ENCODE data around the gene PHAF1. TPM values are rescaled to one million over a fixed set of nuclear protein-coding genes. Genes with fewer than 3 reads are reported as not detected.

The PHAF1 gene
- total RNA-seq, result 9.8 and 13.7 TPM in 2 replicates

GRCh38 chr16:67109407-67110135 lies at the start of gene PHAF1:
TSS of gene PHAF1 (plus strand) at chr16:67109941. CDS start at chr16:67110176, 235 bp downstream.

DNA sequence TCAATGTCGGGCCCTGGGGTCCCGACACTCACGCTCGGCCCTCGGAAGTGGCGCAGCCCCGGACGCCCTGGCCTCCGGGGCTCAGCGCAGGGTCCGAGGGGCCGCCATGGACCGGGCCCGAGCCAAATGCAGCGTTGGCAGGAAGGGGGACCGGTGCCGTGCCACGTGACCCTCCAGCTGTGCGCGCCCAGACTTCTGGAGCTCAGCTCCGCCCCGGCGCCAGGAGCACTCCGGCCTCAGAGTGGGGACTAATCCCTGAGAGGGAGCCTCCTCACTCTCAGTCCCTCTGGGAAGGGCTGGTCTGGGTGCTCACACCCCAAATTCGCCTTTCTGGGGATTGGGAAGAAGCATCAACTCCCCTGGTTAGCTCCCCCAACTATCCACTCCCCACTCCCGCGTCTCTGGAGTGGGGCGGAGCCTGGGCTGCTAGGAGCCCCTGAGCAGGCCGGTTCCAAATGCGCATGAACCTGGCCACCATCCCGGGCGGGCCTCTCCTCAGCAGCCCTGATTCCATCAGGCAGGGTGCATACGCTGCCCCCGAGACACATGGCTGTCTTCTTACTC lies 41.2 kb downstream of the PHAF1 start, which contains the start of gene B3GNT9:
Gene B3GNT9 (minus strand): TSS at position 166 of the 564 bp plus-strand sequence. CDS start 513 bp downstream, outside the sequence.

DNA sequence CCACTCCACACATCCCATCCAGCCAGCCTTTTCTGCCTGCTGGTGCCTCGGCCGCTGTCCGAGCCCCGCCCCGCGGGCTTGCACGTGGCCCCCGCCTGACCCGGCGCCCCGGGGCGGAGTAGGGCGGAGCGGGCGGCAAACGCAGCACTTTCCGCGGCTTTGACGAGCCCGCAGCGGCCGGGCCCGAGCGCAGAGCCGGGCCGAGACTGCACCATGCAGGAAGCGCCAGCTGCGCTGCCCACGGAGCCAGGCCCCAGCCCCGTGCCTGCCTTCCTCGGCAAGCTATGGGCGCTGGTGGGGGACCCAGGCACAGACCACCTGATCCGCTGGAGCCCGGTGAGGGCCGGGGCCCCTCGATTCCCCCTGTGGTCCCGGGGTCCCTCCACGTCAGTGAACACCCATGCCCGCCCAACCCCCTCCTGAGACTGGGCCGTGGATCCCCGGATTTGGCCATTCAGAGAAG lies 54.9 kb downstream of the PHAF1 start, which contains the start of gene HSF4:
Gene HSF4 (plus strand): TSS at position 147 of the 463 bp plus-strand sequence. CDS start 67 bp downstream, at position 214.

GRCh38 chr16:67170168-67170948 lies 60.6 kb downstream of the PHAF1 start, which contains the start of gene NOL3:
TSS of gene NOL3 (plus strand) at chr16:67170538.

DNA sequence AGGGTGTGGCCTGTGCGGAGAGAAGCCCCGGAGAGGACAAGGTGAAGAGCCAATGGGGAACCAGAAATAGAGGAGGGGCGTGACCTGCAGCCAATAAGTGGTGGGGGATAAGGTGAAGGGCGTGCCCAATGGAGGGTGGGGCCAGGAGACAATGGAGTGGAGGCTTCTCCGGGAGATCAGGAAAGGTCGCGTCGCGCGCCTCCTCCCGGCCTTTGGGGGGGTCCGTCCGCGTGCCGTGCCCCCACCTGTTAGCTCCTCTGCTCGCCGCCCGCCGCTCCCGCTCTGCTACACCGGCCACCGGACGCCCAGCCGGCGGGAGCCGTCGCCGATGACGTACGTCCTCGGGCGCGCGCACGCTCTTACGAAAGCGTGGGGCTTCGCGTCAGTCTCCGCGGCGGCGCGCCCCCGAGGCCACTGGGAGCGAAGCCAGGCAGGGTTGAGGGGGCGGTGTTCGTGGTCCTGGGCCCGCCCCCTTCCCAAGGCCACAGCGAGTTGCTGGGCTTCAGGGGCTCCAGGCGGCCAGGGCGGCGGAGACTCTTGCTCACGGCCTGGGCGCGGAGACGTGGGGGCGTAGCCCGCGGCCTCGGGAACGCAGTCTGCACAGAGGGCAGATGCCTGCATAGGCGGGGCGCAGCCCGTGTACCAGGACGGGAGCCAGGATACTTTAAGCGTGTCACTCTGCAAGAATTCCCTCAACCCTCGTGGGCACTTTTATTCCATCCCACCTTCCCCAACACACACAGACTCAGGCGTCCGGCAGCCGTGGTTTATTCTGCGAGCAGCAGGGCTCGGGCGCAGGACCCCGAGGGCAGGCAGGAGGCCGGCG lies 74.1 kb downstream of the PHAF1 start, which contains the start of gene MATCAP1:
Gene MATCAP1 (minus strand): TSS at position 337 of the 826 bp plus-strand sequence. CDS start 3,353 bp downstream, outside the sequence.

GRCh38 chr16:67190041-67190440 lies 80.3 kb downstream of the PHAF1 start, which contains the start of gene EXOC3L1:
TSS of gene EXOC3L1 (minus strand) at chr16:67190136. CDS start at chr16:67189676, 460 bp downstream.

GRCh38 chr16:67191995-67192681 lies 82.4 kb downstream of the PHAF1 start, which contains the start of gene E2F4:
TSS of gene E2F4 (plus strand) at chr16:67192155. CDS start at chr16:67192228, 73 bp downstream.

Other genes starting within 250 kb of the PHAF1 start
- gene PDP2, start 229.4 kb upstream of the PHAF1 start, total RNA-seq, result 1.9 and 6.6 TPM in 2 replicates
- not detected in 2 replicates for gene CDH16, start 191.1 kb upstream of the PHAF1 start, total RNA-seq
- gene RRAD, start 184.4 kb upstream of the PHAF1 start, total RNA-seq, result 5.4 and 7.6 TPM in 2 replicates
- 180 and 183 TPM in 2 replicates for gene CIAO2B, start 175.5 kb upstream of the PHAF1 start, total RNA-seq
- gene CES2, start 174.4 kb upstream of the PHAF1 start, total RNA-seq, result 22.0 and 24.7 TPM in 2 replicates
- 0.15 and 0.17 TPM in 2 replicates for gene CES3, start 148.7 kb upstream of the PHAF1 start, total RNA-seq
- 0.34 and 0.45 TPM in 2 replicates for gene CES4A, start 121.4 kb upstream of the PHAF1 start, total RNA-seq
- 35.4 and 45.1 TPM in 2 replicates for gene CBFB, start 80.8 kb upstream of the PHAF1 start, total RNA-seq
- gene B3GNT9, start 41.1 kb downstream of the PHAF1 start, total RNA-seq, result 24.1 and 25.1 TPM in 2 replicates
- gene TRADD, start 50.0 kb downstream of the PHAF1 start, total RNA-seq, result 13.5 and 15.1 TPM in 2 replicates
- gene FBXL8, start 50.0 kb downstream of the PHAF1 start, total RNA-seq, result 9.6 and 10.1 TPM in 2 replicates
- 1.3 and 2.4 TPM in 2 replicates for gene HSF4, start 54.8 kb downstream of the PHAF1 start, total RNA-seq
- gene NOL3, start 60.6 kb downstream of the PHAF1 start, total RNA-seq, result 13.1 and 14.5 TPM in 2 replicates
- 8.4 and 9.1 TPM in 2 replicates for gene MATCAP1, start 74.0 kb downstream of the PHAF1 start, total RNA-seq
- not detected in 2 replicates for gene EXOC3L1, start 80.2 kb downstream of the PHAF1 start, total RNA-seq
- 84.7 and 90.4 TPM in 2 replicates for gene E2F4, start 82.2 kb downstream of the PHAF1 start, total RNA-seq
- 0.59 and 0.84 TPM in 2 replicates for gene ELMO3, start 89.2 kb downstream of the PHAF1 start, total RNA-seq
- 56.8 and 61.5 TPM in 2 replicates for gene TMEM208, start 117.2 kb downstream of the PHAF1 start, total RNA-seq
- 21.7 and 23.0 TPM in 2 replicates for gene FHOD1, start 137.5 kb downstream of the PHAF1 start, total RNA-seq
- gene SLC9A5, start 139.0 kb downstream of the PHAF1 start, total RNA-seq, result 0.89 and 1.3 TPM in 2 replicates
- gene PLEKHG4, start 169.6 kb downstream of the PHAF1 start, total RNA-seq, result 20.4 and 26.4 TPM in 2 replicates
- not detected in 2 replicates for gene KCTD19, start 216.8 kb downstream of the PHAF1 start, total RNA-seq
- gene LRRC36, start 216.9 kb downstream of the PHAF1 start, total RNA-seq, result under 0.01 TPM in 1 of 2 replicates, not detected in the other

Measured in bronchus fibroblast of lung (primary cell).